Testis (tissue), 3 donors: Measurements from ENCODE around the gene LMBRD1. TPM values are rescaled to one million over a fixed set of nuclear protein-coding genes. Genes with fewer than 3 reads are reported as not detected.

Experiments used
- DNase-seq: peaks from one replicate; pipeline ENCODE4 v3.0.0-alpha.2; 2019
- H3K27ac ChIP-seq, 2 donors: fragments of 200-600 bp; sonication (generic); one replicate each; pipeline ENCODE4 v1.5.1; 2019
- H3K27me3 ChIP-seq: fragments of 200-600 bp; sonication (generic); one replicate; pipeline ENCODE4 v1.5.1; 2019
- H3K36me3 ChIP-seq: fragments of 200-600 bp; sonication (generic); one replicate; pipeline ENCODE4 v1.5.1; 2017; ENCODE audit warnings: low read depth; ENCODE audit errors: missing control alignments
- H3K4me1 ChIP-seq: fragments of 200-600 bp; sonication (generic); one replicate; pipeline ENCODE4 v1.5.1; 2019
- H3K4me3 ChIP-seq, 2 donors: fragments of 200-600 bp; sonication (generic); one replicate each; pipeline ENCODE4 v1.5.1; 2017 to 2019
- H3K9me3 ChIP-seq: fragments of 200-600 bp; sonication (generic); one replicate; pipeline ENCODE4 v1.5.1; 2017
- CTCF ChIP-seq, 3 experiments: fragments of 450-650 bp in 2 of 3; fragments of 200-600 bp in 1 of 3; sonication (generic) in 1 of 3; IDR thresholded peaks; one replicate each; pipeline ENCODE4 v1.5.1; 2016 to 2019; ENCODE audit warnings: antibody characterized with exemption in 3 of 3, mild to moderate bottlenecking in 2 of 3, moderate library complexity in 1 of 3
- POLR2A ChIP-seq: fragments of 450-650 bp; IDR thresholded peaks from one replicate; pipeline ENCODE4 v1.6.1; 2017; ENCODE audit warnings: antibody characterized with exemption, mild to moderate bottlenecking, moderate library complexity
- WGBS, 2 donors: methylation state at CpG; one replicate each; pipeline ENCODE4 v1.1.5; 2018; 5-methylcytosine and 5-hydroxymethylcytosine counted together
- intact Hi-C: fragments of 100-400 bp; cut with DNase I; formaldehyde crosslinking; loops from one replicate; pipeline ENCODE4 v1.15.1; 2023; ENCODE audit warnings: low total_unique reads
- polyA plus RNA-seq: library from polyadenylated mRNA; stranded (reverse); fragments of 350-450 nt; fragmentation: Illumina TruSeq; extraction: RNeasy Lipid Tissue Mini Kit (QIAGEN cat#74804); gene quantifications from one replicate; pipeline ENCODE4 v1.2.3, GENCODE V29; 2014; ENCODE audit warnings: low read depth, low replicate concordance; ENCODE audit not compliant: insufficient read depth
- total RNA-seq, 2 donors: library from RNA; depleted of rRNA; stranded (reverse); fragments of >200 nt; gene quantifications; one replicate each; pipeline ENCODE4 v1.2.3, GENCODE V29; 2016

LMBRD1 gene
- total and polyA plus RNA-seq, 3 donors from 2014 or later: 43.0 to 54.4 (median 49.2) TPM

GRCh38 chr6:69719602-69720193 lies 77.1 kb downstream of the LMBRD1 start:
- 56 to 69% methylated on average over 2 of the region's 2 CpGs for WGBS, 2 donors
- Histone ChIP-seq H3K27me3 (no peaks in the 10 kb centered on the region), H3K27ac (no peak overlapping the region), H3K9me3 (no peaks in the 10 kb centered on the region), H3K4me3 (no peak overlapping the region), H3K36me3 (no peaks in the 10 kb centered on the region), H3K4me1 (no peaks in the 10 kb centered on the region)
- peak; percentile 12 to 29 (median 21) for TF ChIP-seq CTCF (IDR thresholded peaks at IDR 0.05)
- TF ChIP-seq POLR2A: no peak
- DNase-seq: peak; percentile 46
- intact Hi-C loops: no loop called here

GRCh38 chr6:69706724-69707123 lies 90.1 kb downstream of the LMBRD1 start:
- Histone ChIP-seq H3K4me3 (no peak overlapping the region), H3K27ac (no peak overlapping the region), H3K36me3 (no peaks in the 10 kb centered on the region), H3K27me3 (no peaks in the 10 kb centered on the region), H3K9me3 (no peaks in the 10 kb centered on the region), H3K4me1 (no peaks in the 10 kb centered on the region)
- DNase-seq: no peak
- 79 to 90% methylated on average over 1 of the region's 1 CpG for WGBS, 2 donors
- TF ChIP-seq CTCF (IDR thresholded peaks at IDR 0.05): no peak
- no peak for TF ChIP-seq POLR2A
- intact Hi-C loops: no loop called here

GRCh38 chr6:69705954-69706353 lies 90.9 kb downstream of the LMBRD1 start:
- 69 to 80% methylated on average over 4 of the region's 4 CpGs for WGBS, 2 donors
- DNase-seq: no peak
- Histone ChIP-seq H3K4me1 (no peaks in the 10 kb centered on the region), H3K4me3 (no peak overlapping the region), H3K36me3 (no peaks in the 10 kb centered on the region), H3K27me3 (no peaks in the 10 kb centered on the region), H3K27ac (no peak overlapping the region), H3K9me3 (no peaks in the 10 kb centered on the region)
- TF ChIP-seq POLR2A (no peak), CTCF (IDR thresholded peaks at IDR 0.05) (no peak)
- intact Hi-C loops: no loop called here

- no peak for DNase-seq
- intact Hi-C loops: no loop called here
- Histone ChIP-seq H3K27ac (no peak overlapping the region), H3K4me1 (no peaks in the 10 kb centered on the region), H3K36me3 (no peaks in the 10 kb centered on the region), H3K4me3 (no peak overlapping the region), H3K27me3 (no peaks in the 10 kb centered on the region), H3K9me3 (no peaks in the 10 kb centered on the region)
- 57 to 80% methylated on average over 1 of the region's 1 CpG for WGBS, 2 donors
- TF ChIP-seq CTCF (IDR thresholded peaks at IDR 0.05) (no peak), POLR2A (no peak)
These were observed 91.9 kb downstream of the LMBRD1 start for GRCh38 chr6:69704916-69705315.

- no peaks in the 10 kb centered on the region for H3K9me3 ChIP-seq
- H3K4me1 ChIP-seq: peaks cover 4% of the 10 kb centered on the region
- intact Hi-C loops: no loop called here
- H3K4me3 ChIP-seq: no peak overlapping the region
- TF ChIP-seq CTCF (IDR thresholded peaks at IDR 0.05) (no peak), POLR2A (no peak)
- H3K27me3 ChIP-seq: no peaks in the 10 kb centered on the region
- H3K36me3 ChIP-seq: no peaks in the 10 kb centered on the region
- no peak for DNase-seq
- no peak overlapping the region for H3K27ac ChIP-seq
These were observed 97.2 kb downstream of the LMBRD1 start for GRCh38 chr6:69699655-69700054.
